Liver (tissue), 3 donors: ENCODE measurements around the gene ABHD10.

Experiments used
- CTCF ChIP-seq: fragments of 150-350 bp; IDR thresholded peaks from 2 replicates; pipeline ENCODE4 v1.5.1; 2017; ENCODE audit warnings: improper control_type of control experiment, low read depth, low read length; ENCODE audit not compliant: missing input control
- FOXA1 ChIP-seq: IDR thresholded peaks from 2 replicates; pipeline ENCODE4 v1.6.1; 2016; ENCODE audit warnings: antibody characterized with exemption
- JUND ChIP-seq, 2 donors: IDR thresholded peaks; 2 replicates each; pipeline ENCODE4 v1.6.1; 2016; ENCODE audit warnings: antibody characterized with exemption in 2 of 2
- TF ChIP-seq, protein P1 (sequence below): IDR thresholded peaks from 2 replicates; pipeline ENCODE4 v1.6.1; 2016; ENCODE audit warnings: antibody characterized with exemption
- donor health status: healthy.
- donor health status: healthy.

DNA sequence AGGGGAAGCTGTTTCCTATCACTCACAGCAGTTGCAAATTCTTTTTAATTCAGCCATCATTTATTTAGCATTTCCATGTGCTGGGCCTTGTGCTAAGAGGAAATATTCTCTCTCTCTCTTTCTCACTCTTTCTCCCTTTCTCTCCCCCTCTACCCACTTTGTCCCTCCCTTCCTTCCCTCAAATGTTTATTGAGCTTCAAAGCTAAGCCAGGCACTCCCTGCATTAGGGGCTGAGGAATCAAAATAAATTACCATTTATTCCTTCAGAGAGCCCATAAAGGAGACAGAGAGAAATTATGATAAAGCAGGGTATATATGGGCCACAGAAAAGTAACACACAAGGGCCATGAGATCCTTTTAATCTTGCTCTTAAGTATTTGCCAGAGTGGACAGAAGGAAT is 62.5 kb downstream of the ABHD10 start:
- TF ChIP-seq CTCF (no peak), JUND (IDR thresholded peaks at IDR 0.05) (no peak), FOXA1 (no peak)
- TF ChIP-seq, protein P1, sequence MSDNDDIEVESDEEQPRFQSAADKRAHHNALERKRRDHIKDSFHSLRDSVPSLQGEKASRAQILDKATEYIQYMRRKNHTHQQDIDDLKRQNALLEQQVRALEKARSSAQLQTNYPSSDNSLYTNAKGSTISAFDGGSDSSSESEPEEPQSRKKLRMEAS: no peak
